HG02610 (cell line): Measurements from ENCODE around the gene MRPS7.
"Not testable (repeated sequence)": the region's sequence is repeated elsewhere in the genome, so short reads cannot be mapped to it uniquely, and the experiment has no call there.

Experiments used
- ATAC-seq: cut with Tn5 transposase; IDR thresholded peaks from one replicate; pipeline ENCODE4 v1.9.1; 2021; ENCODE audit warnings: mild to moderate bottlenecking, moderate library complexity; ENCODE audit not compliant: unreplicated experiment

MRPS7 gene

GRCh38 chr17:75242461-75243042 lies 19.1 kb upstream of the MRPS7 start:
- ATAC-seq = peak; percentile 35

- ATAC-seq = no peak
Observed at GRCh38 chr17:75244133-75244866, 17.4 kb upstream of the MRPS7 start.

GRCh38 chr17:75245011-75245410 lies 16.7 kb upstream of the MRPS7 start:
- no peak for ATAC-seq

- no peak for ATAC-seq
Observed at GRCh38 chr17:75246404-75246803, 15.3 kb upstream of the MRPS7 start.

- ATAC-seq = no peak
Observed at GRCh38 chr17:75249564-75249963, 12.1 kb upstream of the MRPS7 start.

GRCh38 chr17:75250009-75250471 lies 11.6 kb upstream of the MRPS7 start:
- ATAC-seq = peak; percentile 88

- ATAC-seq = no peak
Observed at GRCh38 chr17:75252039-75252816, 9.5 kb upstream of the MRPS7 start.

- ATAC-seq = not testable (repeated sequence)
Observed at GRCh38 chr17:75255954-75256698, 5.6 kb upstream of the MRPS7 start.

GRCh38 chr17:75257228-75257627 lies 4.5 kb upstream of the MRPS7 start:
- not testable (repeated sequence) for ATAC-seq

GRCh38 chr17:75260641-75261335 lies 891 bp upstream of the MRPS7 start:
- peak; percentile 34 for ATAC-seq

- ATAC-seq = no peak
Observed at GRCh38 chr17:75262112-75262606, 480 bp downstream of the MRPS7 start.

- no peak for ATAC-seq
Observed at GRCh38 chr17:75263055-75263454, 1.4 kb downstream of the MRPS7 start.

- ATAC-seq = no peak
Observed at GRCh38 chr17:75265614-75266315, 4.1 kb downstream of the MRPS7 start.

- ATAC-seq = no peak
Observed at GRCh38 chr17:75266316-75267152, 4.9 kb downstream of the MRPS7 start.

GRCh38 chr17:75267153-75267410 lies 5.4 kb downstream of the MRPS7 start:
- no peak for ATAC-seq

GRCh38 chr17:75267411-75268232 lies 5.9 kb downstream of the MRPS7 start:
- no peak for ATAC-seq

GRCh38 chr17:75269844-75270217 lies 8.2 kb downstream of the MRPS7 start:
- ATAC-seq = no peak
